ENCODE measurements around the gene IGLL5. TPM values are rescaled to one million over a fixed set of nuclear protein-coding genes. Genes with fewer than 3 reads are reported as not detected.

Gene IGLL5
- total and polyA plus RNA-seq, 9 of the 15 experiments (the other 6 are each of a cell fraction or from before 2014, with no cell fraction given) = not detected

- TF ChIP-seq ARID4B (CRISPR knock-in tag; IDR thresholded peaks at IDR 0.05) (no peak), ERF (CRISPR knock-in tag; IDR thresholded peaks at IDR 0.05) (0 out of 2 replicates have a peak, but pooled peaks have one; percentile 30), WHSC1 (IDR thresholded peaks at IDR 0.05; ENCODE audit: low read length) (no peak), GMEB1 (CRISPR knock-in tag; IDR thresholded peaks at IDR 0.05) (no peak), ZNF224 (CRISPR knock-in tag; IDR thresholded peaks at IDR 0.05) (no peak), E2F1 (CRISPR knock-in tag; IDR thresholded peaks at IDR 0.05) (no peak), DACH1 (IDR thresholded peaks at IDR 0.05; ENCODE audit: partially characterized antibody) (no peak), POLR3A (IDR thresholded peaks at IDR 0.05; ENCODE audit: borderline replicate concordance, extremely low read depth, insufficient read depth, insufficient read length) (no peak), POU5F1 (IDR thresholded peaks at IDR 0.05; ENCODE audit: borderline replicate concordance, low read depth, low read length, partially characterized antibody) (no peak), HNRNPLL (IDR thresholded peaks at IDR 0.05; ENCODE audit: low read depth, low read length, poor library complexity, severe bottlenecking) (no peak), ZBTB49 (CRISPR knock-in tag; IDR thresholded peaks at IDR 0.05; ENCODE audit: borderline replicate concordance) (no peak), HNRNPH1 (optimal IDR thresholded peaks at IDR 0.05; ENCODE audit: low read depth, low read length) (no peak), CBFB (CRISPR knock-in tag; IDR thresholded peaks at IDR 0.05) (no peak), TAF7 (tag; IDR thresholded peaks at IDR 0.05) (peak; percentile 72), DDX20 (tag; IDR thresholded peaks at IDR 0.05; ENCODE audit: low read depth) (no peak), ZKSCAN8 (CRISPR knock-in tag; IDR thresholded peaks at IDR 0.05) (no peak), CREB1 (IDR thresholded peaks at IDR 0.05) (no peak), CREB1 (CRISPR knock-in tag; IDR thresholded peaks at IDR 0.05) (no peak), CBX5 (IDR thresholded peaks at IDR 0.05; ENCODE audit: borderline replicate concordance, low read depth) (no peak)
These were observed 14.1 kb downstream of the IGLL5 start (continued) for GRCh38 chr22:22901578-22902218.

All from K562 (cell line).